ENCODE data around the gene KCNN1. TPM values are rescaled to one million over a fixed set of nuclear protein-coding genes. Genes with fewer than 3 reads are reported as not detected.

Gene KCNN1
- total and polyA plus RNA-seq, 2 experiments from 2014 or later, result 2.2 to 29.8 TPM

GRCh38 chr19:17920527-17920926 is 46.4 kb upstream of the KCNN1 start:
- Mint-ChIP-seq H3K36me3 (ENCODE audit: low read depth) (no peaks in the 10 kb centered on the region; the same call in 2 of the 3 replicates), H3K9me3 (peaks cover 36% of the 10 kb centered on the region), H3K27me3 (ENCODE audit: insufficient read depth, low read depth, poor library complexity) (peaks cover 2% of the 10 kb centered on the region), H3K4me1 (no peaks in the 10 kb centered on the region), H3K4me3 (no peak overlapping the region), H3K27ac (no peak overlapping the region)
- Histone ChIP-seq H3K4me1 (ENCODE audit: insufficient read depth) (no peaks in the 10 kb centered on the region), H3F3A (replicated peaks; ENCODE audit: low read depth) (no peaks in the 10 kb centered on the region), H3K9me2 (ENCODE audit: insufficient read depth) (no peaks in the 10 kb centered on the region), H3K4me3 (no peak overlapping the region), H3K79me2 (replicated peaks; ENCODE audit: insufficient read depth) (no peaks in the 10 kb centered on the region), H3K4me2 (no peak overlapping the region), H3K36me3 (ENCODE audit: insufficient read depth) (no peaks in the 10 kb centered on the region), H4K20me1 (replicated peaks; ENCODE audit: insufficient read depth) (no peaks in the 10 kb centered on the region), H3K27ac (ENCODE audit: low read depth) (no peak overlapping the region), H3K27me3 (ENCODE audit: insufficient read depth) (no peaks in the 10 kb centered on the region), H2AFZ (no peak overlapping the region)
- TF ChIP-seq REST (IDR thresholded peaks at IDR 0.05; ENCODE audit: unreplicated experiment) (no peak), CREB1 (CRISPR knock-in tag; IDR thresholded peaks at IDR 0.05; ENCODE audit: low read depth) (no peak), ZNF114 (CRISPR knock-in tag; IDR thresholded peaks at IDR 0.05) (no peak), EZH2phosphoT487 (IDR thresholded peaks at IDR 0.05; ENCODE audit: unreplicated experiment) (no peak), EZH2 (IDR thresholded peaks at IDR 0.05; ENCODE audit: low read depth, unreplicated experiment) (no peak), STAT1 (IDR thresholded peaks at IDR 0.05; ENCODE audit: unreplicated experiment) (no peak), ETS1 (IDR thresholded peaks at IDR 0.05) (no peak), NANOG (IDR thresholded peaks at IDR 0.05; ENCODE audit: borderline replicate concordance) (no peak), ZNF462 (CRISPR knock-in tag; IDR thresholded peaks at IDR 0.05) (no peak), POLR2AphosphoS5 (IDR thresholded peaks at IDR 0.05; ENCODE audit: low read depth) (no peak), JUNB (IDR thresholded peaks at IDR 0.05; ENCODE audit: unreplicated experiment) (no peak), ZNF331 (CRISPR knock-in tag; IDR thresholded peaks at IDR 0.05; ENCODE audit: low read depth) (no peak), CTCF (conservative IDR thresholded peaks at IDR 0.05; ENCODE audit: low read depth in 2 of 2) (no peak)
- DNase-seq (ENCODE audit: low spot score) (no peak), ATAC-seq (no peak)
